ENCODE results near the gene TBXT. TPM values are rescaled to one million over a fixed set of nuclear protein-coding genes. Genes with fewer than 3 reads are reported as not detected.

Gene TBXT
- total and polyA plus RNA-seq, 2 experiments from 2014 or later: 0.23 TPM; not detected in 1

- Histone ChIP-seq H3K4me3 (no peak overlapping the region), H3K79me2 (replicated peaks; ENCODE audit: insufficient read depth) (no peaks in the 10 kb centered on the region), H3K27me3 (ENCODE audit: insufficient read depth) (peaks cover 15% of the 10 kb centered on the region), H3K36me3 (ENCODE audit: insufficient read depth) (no peaks in the 10 kb centered on the region), H3K9me2 (ENCODE audit: insufficient read depth) (no peaks in the 10 kb centered on the region), H3F3A (replicated peaks; ENCODE audit: low read depth) (no peaks in the 10 kb centered on the region), H4K20me1 (replicated peaks; ENCODE audit: insufficient read depth) (no peaks in the 10 kb centered on the region; the same call in 1 of the 2 replicates), H3K27ac (ENCODE audit: low read depth) (no peak overlapping the region), H3K4me1 (ENCODE audit: insufficient read depth) (no peaks in the 10 kb centered on the region), H3K4me2 (no peak overlapping the region), H2AFZ (no peak overlapping the region)
- no peak for DNase-seq (ENCODE audit: low spot score)
- TF ChIP-seq POLR2AphosphoS5 (IDR thresholded peaks at IDR 0.05; ENCODE audit: low read depth) (no peak), EZH2 (IDR thresholded peaks at IDR 0.05; ENCODE audit: low read depth, unreplicated experiment) (no peak), CREB1 (CRISPR knock-in tag; IDR thresholded peaks at IDR 0.05; ENCODE audit: low read depth) (no peak), REST (IDR thresholded peaks at IDR 0.05; ENCODE audit: unreplicated experiment) (no peak), ZNF462 (CRISPR knock-in tag; IDR thresholded peaks at IDR 0.05) (no peak), ETS1 (IDR thresholded peaks at IDR 0.05) (no peak), STAT1 (IDR thresholded peaks at IDR 0.05; ENCODE audit: unreplicated experiment) (no peak), NANOG (IDR thresholded peaks at IDR 0.05; ENCODE audit: borderline replicate concordance) (no peak), ZNF114 (CRISPR knock-in tag; IDR thresholded peaks at IDR 0.05) (no peak), ZNF331 (CRISPR knock-in tag; IDR thresholded peaks at IDR 0.05; ENCODE audit: low read depth) (no peak), EZH2phosphoT487 (IDR thresholded peaks at IDR 0.05; ENCODE audit: unreplicated experiment) (no peak), CTCF (conservative IDR thresholded peaks at IDR 0.05; ENCODE audit: low read depth in 2 of 2) (no peak), JUNB (IDR thresholded peaks at IDR 0.05; ENCODE audit: unreplicated experiment) (no peak)
- no peak for ATAC-seq
- H3K27me3 Mint-ChIP-seq (ENCODE audit: insufficient read depth, low read depth, poor library complexity): peaks cover 5% of the 10 kb centered on the region
- peaks cover 24% of the 10 kb centered on the region for H3K4me1 Mint-ChIP-seq
- no peaks in the 10 kb centered on the region for H3K9me3 Mint-ChIP-seq
- no peak overlapping the region for H3K4me3 Mint-ChIP-seq
- no peaks in the 10 kb centered on the region for H3K36me3 Mint-ChIP-seq (ENCODE audit: low read depth)
- no peak overlapping the region for H3K27ac Mint-ChIP-seq
Observed at GRCh38 chr6:166201878-166202277, 34.2 kb upstream of the TBXT start.

All from GM23338 (cell line).